Thoracic aorta (tissue), 2 donors: Measurements from ENCODE around the gene UPK2. TPM values are rescaled to one million over a fixed set of nuclear protein-coding genes. Genes with fewer than 3 reads are reported as not detected.
A peak's percentile ranks its signal among the peaks of the same experiment; 100 is the strongest.

Experiments used
- ATAC-seq: fragments of 150-250 bp; one replicate; pipeline ENCODE4 v1.8.0; 2017; ENCODE audit warnings: low read depth; ENCODE audit not compliant: insufficient number of reproducible peaks, low FRiP score
- DNase-seq: peaks from one replicate; pipeline ENCODE4 v3.0.0-alpha.2; 2020; ENCODE audit warnings: low spot score
- H3K27ac ChIP-seq, 2 donors: fragments of 200-600 bp; sonication (generic); 1 replicate in 1 of 2; 2 replicates in 1 of 2; pipeline ENCODE4 v1.5.1; 2016; ENCODE audit warnings: mild to moderate bottlenecking in 2 of 2, moderate library complexity in 2 of 2
- H3K27me3 ChIP-seq: fragments of 200-600 bp; sonication (generic); replicated peaks from 2 replicates; pipeline ENCODE4 v1.6.0; 2016; ENCODE audit warnings: mild to moderate bottlenecking; ENCODE audit not compliant: insufficient read depth
- H3K36me3 ChIP-seq: fragments of 200-600 bp; sonication (generic); one replicate; pipeline ENCODE4 v1.5.1; 2016
- H3K4me1 ChIP-seq, 2 donors: fragments of 200-600 bp; sonication (generic); 1 replicate in 1 of 2; 2 replicates in 1 of 2; pipeline versions ENCODE4 v1.5.1 to v1.6.0; 2016; ENCODE audit warnings: low read depth in 2 of 2, mild to moderate bottlenecking in 1 of 2; ENCODE audit not compliant: control insufficient read depth in 1 of 2
- H3K4me3 ChIP-seq: fragments of 200-600 bp; sonication (generic); 2 replicates; pipeline ENCODE4 v1.5.1; 2016; ENCODE audit warnings: mild to moderate bottlenecking
- H3K9me3 ChIP-seq: fragments of 200-600 bp; sonication (generic); 2 replicates; pipeline ENCODE4 v1.5.1; 2016
- CTCF ChIP-seq: fragments of 200-600 bp; sonication (generic); IDR thresholded peaks from one replicate; pipeline ENCODE4 v1.5.1; 2019; ENCODE audit warnings: antibody characterized with exemption
- total RNA-seq, 2 donors: library from RNA; depleted of rRNA; stranded (reverse); fragments of >200 nt; gene quantifications; one replicate each; pipeline versions ENCODE4 v1.1.0 to v1.2.3, GENCODE V29; 2016

Gene UPK2
- total RNA-seq, 2 donors from 2014 or later: not detected

- no peak for DNase-seq
Observed at GRCh38 chr11:118915941-118916841, 39.9 kb upstream of the UPK2 start.

GRCh38 chr11:118916842-118917388 is 39.2 kb upstream of the UPK2 start:
- peaks cover 85 to 99% of the 10 kb centered on the region in 2 donors for H3K4me1 ChIP-seq
- no peak for DNase-seq
- no peak for ATAC-seq

More at GRCh38 chr11:118915941-118916841, 39.9 kb upstream of the UPK2 start:
- peak overlapping the region; percentile 98 for H3K4me3 ChIP-seq
- H3K4me1 ChIP-seq: peaks cover 85 to 99% of the 10 kb centered on the region in 2 donors
- no peak for ATAC-seq
- no peaks in the 10 kb centered on the region for H3K9me3 ChIP-seq
- peak overlapping the region; percentile 95 to 96 for H3K27ac ChIP-seq
- no peaks in the 10 kb centered on the region for H3K27me3 ChIP-seq
- no peak for TF ChIP-seq CTCF
- H3K36me3 ChIP-seq: no peaks in the 10 kb centered on the region

GRCh38 chr11:118917481-118918127 is 38.5 kb upstream of the UPK2 start:
- Histone ChIP-seq H3K27me3 (no peaks in the 10 kb centered on the region), H3K9me3 (no peaks in the 10 kb centered on the region), H3K27ac (peak overlapping the region; percentile 95 to 96), H3K4me3 (peak overlapping the region; percentile 98), H3K4me1 (peaks cover 80 to 98% of the 10 kb centered on the region in 2 donors), H3K36me3 (no peaks in the 10 kb centered on the region)
- no peak for ATAC-seq
- no peak for TF ChIP-seq CTCF
- DNase-seq: no peak

More at GRCh38 chr11:118916842-118917388, 39.2 kb upstream of the UPK2 start:
- Histone ChIP-seq H3K4me3 (peak overlapping the region; percentile 98), H3K36me3 (no peaks in the 10 kb centered on the region), H3K27me3 (no peaks in the 10 kb centered on the region), H3K27ac (peak overlapping the region; percentile 95 to 96), H3K9me3 (no peaks in the 10 kb centered on the region)
- no peak for TF ChIP-seq CTCF

- H3K27me3 ChIP-seq: no peaks in the 10 kb centered on the region
- no peak for TF ChIP-seq CTCF
Observed at GRCh38 chr11:118918128-118918685, 37.9 kb upstream of the UPK2 start.

More at GRCh38 chr11:118918128-118918685, 37.9 kb upstream of the UPK2 start:
- DNase-seq: no peak
- no peaks in the 10 kb centered on the region for H3K36me3 ChIP-seq
- H3K4me3 ChIP-seq: peak overlapping the region; percentile 98
- peak overlapping the region; percentile 95 to 96 for H3K27ac ChIP-seq
- peaks cover 78 to 97% of the 10 kb centered on the region in 2 donors for H3K4me1 ChIP-seq
- ATAC-seq: peak; percentile 0
- H3K9me3 ChIP-seq: no peaks in the 10 kb centered on the region
